NCI-H446 (cell line): ENCODE measurements around the gene STOM.
A peak's percentile ranks its signal among the peaks of the same experiment; 100 is the strongest.

Experiments
- DNase-seq, 2 experiments: peaks; one replicate each; lab custom pipeline; 2025; lab: John Stamatoyannopoulos, UW

STOM gene

DNA sequence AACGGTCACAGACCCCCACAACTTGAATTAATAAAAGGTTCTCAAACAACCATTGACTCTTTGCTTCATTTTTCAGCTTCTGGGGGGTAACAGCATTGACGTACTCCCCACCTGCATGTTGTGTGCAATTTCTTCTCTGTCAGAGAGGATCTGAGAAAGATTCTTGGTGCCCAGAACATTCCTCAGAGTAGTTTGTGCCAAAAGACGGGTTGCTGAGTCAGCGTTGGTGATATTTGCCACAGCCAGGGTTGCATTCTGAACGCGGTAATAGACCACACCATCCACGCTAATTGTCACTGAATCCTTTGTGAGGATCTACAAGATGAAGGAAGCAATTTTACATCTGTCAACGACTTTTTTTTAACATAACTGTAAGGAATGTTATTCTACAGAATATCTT is 21.0 kb downstream of the STOM start:
- DNase-seq, result no peak

DNA sequence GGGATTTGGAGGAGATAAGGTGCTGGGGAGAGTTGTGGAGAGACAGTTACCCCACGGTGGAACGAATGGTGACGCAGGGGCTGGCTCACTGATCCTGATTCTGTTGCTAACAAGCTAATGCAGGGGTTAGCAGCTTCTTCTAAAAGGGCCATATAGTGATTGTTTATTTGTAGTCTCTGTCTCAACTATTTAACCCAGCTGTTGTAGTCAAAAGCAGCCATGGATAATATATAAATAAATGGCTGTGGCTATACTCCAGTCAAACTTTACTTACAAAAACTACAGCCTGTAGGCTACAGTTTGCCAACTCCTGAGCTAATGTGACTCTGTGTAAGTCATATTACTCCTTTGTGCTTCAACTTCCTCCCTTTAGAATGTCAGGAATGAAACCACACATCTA is 21.8 kb downstream of the STOM start:
- no peak for DNase-seq

DNA sequence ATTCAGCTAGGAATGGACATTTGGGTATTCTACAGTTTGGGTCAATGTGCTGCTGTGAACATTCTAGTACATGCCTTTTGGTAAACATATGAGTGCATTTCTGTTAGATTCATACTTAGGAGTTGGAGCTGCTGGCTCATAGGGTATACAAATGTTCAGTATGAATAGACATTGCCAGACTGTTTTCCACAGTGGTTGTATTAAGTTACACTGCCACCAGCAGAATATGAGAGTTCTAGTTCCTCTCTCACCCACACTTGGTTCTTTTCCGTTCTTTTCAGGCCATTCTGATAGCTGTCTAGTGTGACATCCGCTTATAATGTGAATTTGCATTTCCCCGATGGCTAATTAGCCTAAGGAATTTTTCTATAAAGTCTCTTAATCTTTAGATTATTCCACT is 25.0 kb downstream of the STOM start:
- DNase-seq, result no peak

DNA sequence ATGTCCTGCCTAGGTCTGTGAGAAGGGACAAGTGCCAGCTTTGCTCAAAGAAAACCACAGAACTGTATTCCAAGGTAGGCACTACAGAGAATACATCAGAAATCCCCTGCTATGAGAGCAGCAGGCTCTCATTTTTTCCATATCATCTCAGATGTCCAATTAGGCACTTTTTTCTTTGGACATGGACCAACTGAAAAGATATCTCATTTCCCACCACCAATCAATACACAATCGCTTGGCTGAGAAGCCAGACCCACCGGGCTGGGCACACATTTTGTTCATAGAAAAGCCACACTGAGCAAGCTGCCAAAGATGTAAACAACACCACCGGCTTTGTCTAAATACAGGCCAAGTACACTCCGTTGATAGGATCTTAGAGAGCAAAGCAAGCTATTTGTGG is 25.9 kb downstream of the STOM start:
- peak in 1 of 2 experiments; percentile 43 for DNase-seq

DNA sequence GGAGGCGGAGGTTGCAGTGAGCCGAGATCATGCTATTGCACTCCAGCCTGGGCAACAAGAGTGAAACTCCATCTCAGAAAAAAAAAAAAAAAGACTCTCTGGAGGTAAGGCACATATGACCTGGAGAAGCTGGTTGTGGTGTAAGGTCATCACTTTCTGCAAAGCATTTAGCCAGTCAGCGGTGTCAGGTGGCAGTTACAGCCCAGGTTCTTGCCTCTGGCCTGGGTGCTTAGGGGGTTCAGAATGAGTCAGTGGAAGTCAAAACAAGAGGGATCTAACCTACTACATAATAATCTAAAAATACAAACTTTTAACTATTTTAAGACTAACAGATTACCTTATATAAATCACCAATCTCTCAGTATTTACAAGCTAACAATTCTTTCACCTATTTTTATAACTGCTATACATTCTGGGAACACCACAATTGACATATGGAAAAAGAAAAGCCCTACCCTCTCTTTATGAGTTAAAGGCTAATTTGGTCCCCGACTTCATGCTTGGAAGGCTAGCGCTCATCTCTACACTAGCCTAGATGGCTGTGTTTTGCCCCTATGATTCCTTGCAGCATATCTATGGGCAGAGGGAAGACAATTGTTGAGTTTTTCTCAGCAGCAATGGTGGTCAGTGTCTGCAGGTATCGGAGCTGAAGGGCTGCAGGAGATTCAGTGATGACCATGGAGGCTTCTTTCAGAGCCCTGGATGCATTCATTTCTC is 29.2 kb downstream of the STOM start:
- no peak for DNase-seq

DNA sequence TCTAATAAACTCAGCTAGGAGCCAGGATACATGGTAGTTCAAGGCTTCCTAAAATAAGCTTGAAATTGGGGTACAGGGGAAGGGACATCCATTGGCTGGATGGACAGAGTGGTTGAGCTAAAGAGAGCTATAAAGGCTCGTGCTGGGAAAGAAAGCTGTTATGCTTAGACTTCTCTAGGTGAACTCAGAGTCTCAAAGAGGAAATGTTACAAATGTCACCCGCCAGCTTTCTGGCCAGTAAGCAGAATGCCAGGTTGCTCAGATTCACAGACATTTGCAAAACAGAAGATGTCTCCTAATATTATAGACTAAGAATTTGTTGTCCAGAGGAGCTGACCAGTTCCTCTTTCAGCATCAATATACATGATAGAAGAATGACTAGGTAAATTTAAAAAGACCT is 30.6 kb downstream of the STOM start:
- no peak for DNase-seq

DNA sequence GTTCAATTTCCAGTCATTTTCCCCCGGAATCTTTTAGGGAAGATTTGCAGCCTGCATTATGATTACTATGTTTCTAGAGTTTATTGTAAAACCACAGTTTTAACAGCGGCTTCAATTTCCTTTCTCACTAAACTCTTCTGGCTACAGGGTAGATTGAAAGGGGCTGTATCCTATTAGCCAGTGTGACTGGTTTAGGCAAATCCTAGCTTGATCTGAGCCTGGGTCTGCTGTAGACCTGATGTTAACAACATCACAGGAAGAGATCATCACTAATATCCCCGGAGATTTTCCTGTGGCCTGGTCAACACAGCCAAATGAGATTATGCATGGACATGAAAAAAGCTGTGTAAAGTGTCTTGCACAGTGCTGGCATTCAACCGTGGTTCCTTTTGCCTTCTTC is 33.4 kb downstream of the STOM start:
- DNase-seq, result no peak

DNA sequence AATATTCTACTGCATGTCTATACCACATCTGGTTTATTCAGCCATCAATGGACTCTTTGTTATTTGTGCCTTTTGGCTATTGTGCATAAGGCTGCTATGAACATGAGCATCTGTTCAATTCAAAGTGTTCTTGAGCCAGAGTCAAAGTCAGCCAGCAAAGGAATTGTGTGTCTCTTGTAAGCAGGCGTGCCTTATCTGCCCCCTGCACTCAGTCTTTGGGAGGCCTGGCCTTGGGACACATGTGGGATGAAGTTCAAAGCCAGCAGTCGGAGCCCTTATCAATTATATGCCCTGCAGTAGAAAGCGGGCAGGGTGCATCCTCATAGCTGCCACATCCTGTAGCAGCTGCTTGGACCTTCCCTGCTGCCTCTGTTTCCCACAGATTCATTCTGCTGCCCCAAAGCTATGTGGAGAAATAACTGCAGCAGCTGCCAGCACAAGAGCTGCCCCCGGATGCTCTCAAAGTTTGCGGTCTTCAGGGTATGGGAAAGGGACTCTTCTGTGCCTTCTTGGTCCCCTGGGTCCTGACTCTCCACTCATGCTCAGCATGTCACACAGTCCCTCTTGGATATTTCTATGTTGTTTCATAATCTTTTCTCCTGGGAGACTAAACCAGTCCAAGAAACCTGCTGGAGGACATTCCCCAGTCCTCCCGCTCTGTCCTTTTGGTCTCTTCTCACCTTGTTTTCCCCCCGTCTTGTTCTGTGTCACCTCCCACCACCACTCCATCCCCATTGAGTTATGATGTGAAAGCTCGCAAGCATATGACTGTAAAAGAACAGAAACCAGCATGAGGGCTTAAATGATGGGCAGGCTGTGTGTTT is 35.9 kb downstream of the STOM start:
- DNase-seq, result no peak

DNA sequence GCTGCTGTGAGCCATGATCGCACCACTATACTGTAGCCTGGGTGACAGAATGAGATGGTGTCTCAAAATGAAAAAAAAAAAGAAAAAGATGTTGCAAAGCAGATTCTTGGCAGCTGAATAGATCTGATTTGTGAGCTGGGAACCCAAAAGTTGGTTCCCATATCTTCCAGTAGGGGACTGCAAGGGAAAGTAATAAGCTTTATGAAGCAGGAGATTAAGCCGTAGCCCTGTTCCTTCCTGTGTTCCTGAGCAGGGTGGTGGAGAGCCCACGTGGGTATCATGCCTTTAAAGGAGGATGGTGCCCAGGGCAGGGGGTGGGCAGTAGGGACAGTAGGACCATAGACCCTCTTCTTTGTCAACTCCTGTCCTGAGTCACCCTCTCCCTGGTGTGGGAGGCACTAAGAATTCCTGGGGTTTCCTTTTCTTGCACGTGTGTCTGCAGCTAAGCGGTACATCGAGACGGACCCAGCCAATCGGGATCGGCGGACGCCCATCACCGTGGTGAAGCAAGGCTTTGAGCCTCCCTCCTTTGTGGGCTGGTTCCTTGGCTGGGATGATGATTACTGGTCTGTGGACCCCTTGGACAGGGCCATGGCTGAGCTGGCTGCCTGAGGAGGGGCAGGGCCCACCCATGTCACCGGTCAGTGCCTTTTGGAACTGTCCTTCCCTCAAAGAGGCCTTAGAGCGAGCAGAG is 37.9 kb downstream of the STOM start:
- no peak for DNase-seq

DNA sequence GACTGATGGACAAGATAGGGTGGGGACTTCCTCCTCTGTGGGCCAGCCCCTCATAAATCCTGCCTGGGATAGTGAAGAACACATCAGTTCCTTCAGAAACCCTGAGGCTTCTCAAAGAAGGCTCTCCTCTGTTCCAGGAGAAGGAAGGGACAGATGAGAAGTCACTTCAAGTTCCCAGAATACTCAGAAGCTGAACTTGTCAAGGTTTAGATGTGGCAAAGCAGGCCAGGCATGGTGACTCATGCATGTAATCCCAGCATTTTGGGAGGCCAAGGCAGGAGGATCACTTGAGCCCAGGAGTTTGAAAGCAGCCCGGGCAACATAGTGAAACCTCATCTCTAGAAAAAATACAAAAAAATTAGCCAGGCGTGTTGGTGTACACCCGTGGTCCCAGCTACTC is 38.5 kb downstream of the STOM start:
- DNase-seq, result no peak

DNA sequence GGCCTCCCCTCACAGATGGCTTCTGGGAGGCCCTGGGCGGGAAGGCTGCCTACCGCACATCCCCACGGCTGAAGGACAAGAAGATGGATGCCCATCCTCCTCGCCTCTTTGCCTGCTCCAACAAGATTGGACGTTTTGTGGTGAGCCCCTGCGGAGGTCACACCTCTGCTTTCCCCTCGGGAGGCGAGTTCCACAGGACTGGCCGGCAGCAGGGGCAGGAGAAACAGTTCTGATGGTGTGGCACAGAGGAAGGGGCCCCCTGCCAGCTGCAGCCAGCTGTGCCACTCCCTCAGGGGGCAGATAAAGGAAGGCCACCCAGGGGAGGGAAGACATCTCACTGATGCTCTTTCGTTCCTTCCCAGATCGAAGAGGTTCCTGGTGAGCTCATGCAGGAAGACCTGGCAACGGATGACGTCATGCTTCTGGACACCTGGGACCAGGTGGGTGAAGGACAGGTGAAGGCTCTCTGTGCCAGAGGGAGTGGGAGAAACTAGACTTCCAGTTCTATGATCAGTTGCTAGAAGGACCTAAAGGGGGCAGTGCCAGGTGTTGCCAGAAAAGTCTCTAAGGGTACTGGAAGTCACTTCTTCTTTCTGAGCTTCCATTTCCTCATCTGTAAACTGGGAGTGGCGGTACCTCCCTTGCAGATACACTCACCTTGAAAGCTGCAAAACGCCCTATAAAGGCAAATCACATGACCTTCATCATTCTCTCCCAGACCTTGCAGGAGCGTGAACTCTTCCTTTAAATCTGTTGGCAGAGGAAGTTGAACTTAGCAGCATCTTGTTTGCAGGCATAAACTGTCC is 41.0 kb downstream of the STOM start:
- no peak for DNase-seq

DNA sequence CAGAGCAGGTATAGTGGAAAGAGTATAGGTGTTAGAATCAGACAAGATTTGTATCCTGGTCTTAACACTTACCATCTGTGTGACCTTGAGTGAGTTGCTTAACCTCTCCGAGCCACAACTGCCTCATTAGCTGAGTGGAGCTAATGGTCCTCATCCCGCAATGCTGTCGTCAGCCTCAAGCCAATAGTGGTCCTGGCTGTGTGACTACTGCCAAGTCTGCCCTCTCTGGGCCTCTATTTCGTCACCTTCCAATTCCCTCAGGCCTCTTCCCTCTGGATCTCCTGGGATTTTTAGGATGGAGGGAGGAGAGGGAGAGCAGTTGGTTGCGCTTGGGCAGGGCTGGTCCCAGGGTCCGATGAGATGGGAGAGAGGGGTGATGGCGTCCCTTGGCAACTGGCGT is 41.6 kb downstream of the STOM start:
- no peak for DNase-seq

DNA sequence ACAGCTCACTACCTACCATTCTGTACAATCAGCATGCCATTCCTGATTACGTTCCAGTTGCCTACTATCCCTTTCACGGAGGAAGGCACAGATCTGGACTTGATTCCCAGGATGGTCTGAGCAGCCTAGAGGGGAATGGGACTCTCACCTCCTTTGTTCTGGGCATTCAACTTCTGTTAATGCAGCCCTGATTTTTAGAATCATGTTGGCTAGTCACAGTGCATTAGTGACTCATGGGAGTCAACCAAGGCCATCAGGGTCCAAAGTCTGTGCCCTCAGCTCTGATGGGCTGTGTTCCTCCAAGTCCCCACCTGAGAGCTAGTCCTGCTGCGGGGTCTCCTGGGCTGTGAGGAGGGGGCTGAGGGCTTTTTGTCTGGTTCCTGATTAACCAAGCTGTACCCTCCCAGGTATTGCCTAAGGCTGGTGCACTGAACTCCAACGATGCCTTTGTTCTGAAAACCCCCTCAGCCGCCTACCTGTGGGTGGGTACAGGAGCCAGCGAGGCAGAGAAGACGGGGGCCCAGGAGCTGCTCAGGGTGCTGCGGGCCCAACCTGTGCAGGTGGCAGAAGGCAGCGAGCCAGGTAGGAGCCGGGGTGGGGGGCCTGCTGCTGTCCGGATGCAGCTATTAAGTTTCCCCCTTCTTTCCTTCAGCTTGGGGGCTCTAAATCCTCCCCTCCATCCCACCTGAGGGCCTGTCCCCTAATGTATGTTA is 43.0 kb downstream of the STOM start:
- DNase-seq, result no peak

DNA sequence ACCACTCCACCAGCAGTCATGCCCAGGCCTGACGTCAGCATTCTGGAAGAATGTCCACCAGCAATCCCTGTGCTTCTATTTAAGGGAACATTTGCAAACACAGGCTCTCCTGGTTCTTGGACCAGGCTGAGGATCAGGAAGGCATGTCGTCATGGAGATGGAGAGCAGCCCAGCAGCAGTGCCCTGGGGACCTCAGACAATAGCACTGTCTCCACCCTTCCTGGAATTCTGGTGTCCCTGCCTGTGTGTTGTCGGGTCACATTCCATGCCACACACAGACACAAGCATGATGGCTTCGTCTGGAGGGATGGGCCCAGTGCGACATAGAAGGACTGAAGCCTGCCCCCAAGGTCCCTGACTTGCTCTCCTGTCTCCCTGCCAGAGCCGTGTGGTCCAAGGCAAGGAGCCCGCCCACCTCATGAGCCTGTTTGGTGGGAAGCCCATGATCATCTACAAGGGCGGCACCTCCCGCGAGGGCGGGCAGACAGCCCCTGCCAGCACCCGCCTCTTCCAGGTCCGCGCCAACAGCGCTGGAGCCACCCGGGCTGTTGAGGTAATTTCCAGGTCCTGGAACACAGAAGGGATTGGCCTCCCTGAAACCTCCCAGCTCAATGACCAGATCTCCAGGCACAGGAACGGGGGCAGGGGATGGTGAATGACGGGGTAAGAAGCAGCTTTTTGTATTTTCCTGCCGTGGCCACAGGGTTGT is 43.8 kb downstream of the STOM start:
- DNase-seq, result no peak

DNA sequence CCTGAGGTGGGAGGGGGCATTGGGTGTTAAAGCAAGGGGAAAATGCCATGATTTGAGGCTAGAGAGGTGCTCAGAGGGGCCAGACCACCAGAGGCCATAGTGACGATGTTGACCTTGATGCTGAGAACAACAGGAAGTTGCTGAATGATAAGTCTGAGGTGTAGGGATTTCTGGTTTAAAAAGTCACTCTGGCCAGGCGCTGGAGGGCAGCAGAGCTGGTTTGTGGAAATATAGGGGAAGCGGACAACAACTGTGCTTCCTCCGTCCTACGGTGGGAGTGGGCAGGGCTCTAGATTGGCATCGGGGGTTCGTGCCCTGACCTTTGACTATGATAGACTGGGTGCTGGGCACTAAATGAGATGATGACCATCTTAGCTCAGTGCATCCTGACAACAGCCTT is 44.7 kb downstream of the STOM start:
- no peak for DNase-seq

DNA sequence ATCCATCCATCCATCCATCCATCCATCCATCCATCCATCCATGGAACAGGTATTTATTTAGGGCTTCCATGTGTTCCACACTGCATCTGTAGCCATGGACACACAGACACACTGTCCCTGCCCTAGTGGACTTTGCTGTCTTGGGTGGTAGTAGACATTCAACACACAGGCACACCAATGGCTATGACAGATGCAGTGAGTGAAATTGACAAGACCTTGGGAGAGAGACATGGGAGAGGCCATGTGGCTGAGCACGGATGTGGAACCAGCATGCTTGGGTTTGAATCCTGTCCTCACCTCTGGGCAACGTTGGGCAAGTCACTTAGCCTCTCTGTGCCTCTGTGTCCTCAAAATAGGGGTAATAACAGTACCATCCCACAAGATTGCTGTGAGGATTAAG is 45.3 kb downstream of the STOM start:
- DNase-seq, result no peak

DNA sequence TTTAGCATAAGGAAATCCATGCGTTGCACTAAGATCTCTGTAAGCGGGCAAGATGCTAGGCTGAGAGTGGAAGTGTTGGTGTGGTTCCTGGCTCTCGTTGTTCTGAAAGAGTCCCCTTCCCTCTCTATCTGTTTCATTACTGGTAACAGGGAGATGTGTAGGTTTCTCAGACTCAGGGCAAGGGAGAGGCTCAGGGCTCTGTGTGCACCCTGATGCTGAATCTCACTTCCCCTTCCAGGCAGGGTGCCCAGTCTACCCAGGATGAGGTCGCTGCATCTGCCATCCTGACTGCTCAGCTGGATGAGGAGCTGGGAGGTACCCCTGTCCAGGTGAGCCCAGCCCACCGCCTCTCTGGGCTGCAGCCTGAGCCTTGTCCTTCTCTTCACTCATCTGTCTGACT is 45.7 kb downstream of the STOM start:
- DNase-seq, result no peak

DNA sequence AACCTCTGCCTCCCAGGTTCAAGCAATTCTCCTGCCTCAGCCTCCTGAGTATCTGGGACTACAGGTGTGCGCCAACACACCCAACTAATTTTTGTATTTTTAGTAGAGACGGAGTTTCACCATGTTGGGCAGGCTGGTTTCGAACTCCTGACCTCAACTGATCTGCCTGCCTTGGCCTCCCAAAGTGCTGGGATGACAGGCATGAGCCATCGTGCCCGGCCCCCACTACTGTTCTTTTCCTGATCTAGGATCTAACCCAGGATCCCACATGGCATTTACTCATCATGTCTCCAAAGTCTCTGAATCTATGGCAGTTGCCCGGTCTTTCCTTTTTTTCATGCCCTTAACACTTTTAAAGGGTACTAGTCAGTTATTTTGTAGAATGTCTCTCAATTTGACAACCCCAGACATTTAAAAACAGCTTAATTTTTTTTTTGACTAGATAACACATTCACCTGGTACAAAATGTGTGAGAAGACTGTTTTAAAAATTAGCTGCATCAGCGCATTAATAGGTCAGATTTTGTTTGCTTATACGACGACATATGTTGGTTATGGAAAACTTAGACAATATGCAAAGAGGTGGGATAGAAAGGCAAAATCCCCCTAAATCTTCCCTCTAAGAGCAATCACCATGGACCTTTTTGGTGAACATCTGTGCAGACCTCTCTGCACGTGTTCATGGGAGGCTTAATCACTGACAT is 46.5 kb downstream of the STOM start:
- DNase-seq, result no peak

DNA sequence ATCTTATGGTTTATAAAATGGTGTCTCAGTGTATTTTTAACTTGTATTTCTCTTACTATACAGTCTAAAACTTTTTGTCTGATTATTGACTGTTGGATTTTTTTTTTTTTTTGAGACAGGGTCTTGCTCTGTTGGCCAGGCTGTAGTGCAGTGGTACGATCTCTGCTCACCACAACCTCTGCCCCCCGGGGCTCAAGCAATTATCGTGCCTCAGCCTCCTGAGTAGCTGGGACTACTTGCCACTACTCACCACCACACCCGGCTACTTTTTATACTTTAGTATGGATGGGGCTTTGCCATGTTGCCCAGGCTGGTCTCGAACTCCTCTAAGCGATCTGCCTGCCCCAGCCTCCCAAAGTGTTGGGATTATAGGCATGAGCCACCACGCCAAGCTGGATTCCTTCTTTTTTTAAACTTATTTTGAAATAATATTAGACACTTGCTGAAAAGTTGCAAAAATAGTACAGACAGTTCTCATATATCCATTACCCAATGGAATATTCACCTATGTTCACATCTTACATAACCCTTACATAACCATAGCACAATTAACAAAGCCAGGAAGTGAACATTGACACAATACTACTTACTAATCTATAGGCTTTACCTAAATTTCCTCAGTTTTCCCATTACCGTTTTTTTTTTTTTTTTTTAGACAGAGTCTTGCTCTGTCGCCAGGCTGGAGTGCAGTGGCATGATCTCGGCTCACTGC is 47.2 kb downstream of the STOM start:
- no peak for DNase-seq
